Retinal pigment epithelial cell (primary cell): ENCODE results near the gene RPN1.

Experiments used
- DNase-seq: peaks from one replicate; pipeline ENCODE4 v3.0.0-alpha.2; 2010; ENCODE audit warnings: low read depth
- H3K4me3 ChIP-seq: 2 replicates; pipeline ENCODE4 v1.5.1; 2011; ENCODE audit warnings: mild to moderate bottlenecking, low read length, control low read depth, moderate library complexity
- TF ChIP-seq, protein P1 (sequence below): conservative IDR thresholded peaks from 2 replicates; pipeline ENCODE4 v1.5.1; 2011; ENCODE audit warnings: low read depth, low read length, control low read depth, inconsistent platforms

RPN1 gene

DNA sequence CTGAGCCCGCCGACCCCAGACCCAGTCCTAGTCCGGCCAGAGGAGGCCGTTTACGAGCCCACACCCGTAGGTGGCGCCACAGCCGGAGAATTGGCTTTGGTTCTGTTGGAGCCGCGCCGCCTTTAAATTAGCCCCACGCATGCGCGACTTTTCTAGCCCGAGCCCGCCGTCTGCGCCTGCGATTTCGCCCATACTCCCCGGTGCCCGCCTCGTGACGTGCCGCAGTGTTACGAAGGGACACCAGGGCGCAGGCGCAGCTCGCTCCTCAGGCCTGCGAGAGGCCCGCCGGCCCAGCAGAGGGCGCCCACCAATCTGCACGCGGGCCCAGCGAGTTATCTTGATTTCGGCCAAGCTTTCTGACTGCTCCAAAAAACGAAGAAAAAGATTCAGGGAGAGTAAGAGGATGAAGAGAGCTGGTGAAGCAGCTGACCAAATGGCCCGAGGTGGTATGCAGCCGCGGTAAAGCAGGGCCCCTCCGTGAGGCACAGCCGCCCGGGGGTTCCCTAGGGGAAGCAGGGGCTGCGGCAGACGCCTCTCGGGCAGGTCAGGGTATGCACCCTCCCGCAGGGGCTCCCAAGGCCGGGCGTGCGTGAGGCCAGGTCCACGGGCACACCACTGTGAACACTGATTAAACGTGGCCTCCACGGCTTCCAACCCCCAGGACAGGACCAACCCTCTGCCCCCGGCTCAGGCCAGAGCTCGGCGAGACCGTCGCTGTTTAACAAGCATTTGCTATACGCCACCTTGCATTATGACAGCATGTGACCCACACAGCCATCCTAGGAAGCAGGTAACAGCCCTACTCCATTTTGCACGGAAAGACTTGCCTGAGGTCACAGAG, 32.8 kb downstream of the RPN1 start:
- TF ChIP-seq, protein P1, sequence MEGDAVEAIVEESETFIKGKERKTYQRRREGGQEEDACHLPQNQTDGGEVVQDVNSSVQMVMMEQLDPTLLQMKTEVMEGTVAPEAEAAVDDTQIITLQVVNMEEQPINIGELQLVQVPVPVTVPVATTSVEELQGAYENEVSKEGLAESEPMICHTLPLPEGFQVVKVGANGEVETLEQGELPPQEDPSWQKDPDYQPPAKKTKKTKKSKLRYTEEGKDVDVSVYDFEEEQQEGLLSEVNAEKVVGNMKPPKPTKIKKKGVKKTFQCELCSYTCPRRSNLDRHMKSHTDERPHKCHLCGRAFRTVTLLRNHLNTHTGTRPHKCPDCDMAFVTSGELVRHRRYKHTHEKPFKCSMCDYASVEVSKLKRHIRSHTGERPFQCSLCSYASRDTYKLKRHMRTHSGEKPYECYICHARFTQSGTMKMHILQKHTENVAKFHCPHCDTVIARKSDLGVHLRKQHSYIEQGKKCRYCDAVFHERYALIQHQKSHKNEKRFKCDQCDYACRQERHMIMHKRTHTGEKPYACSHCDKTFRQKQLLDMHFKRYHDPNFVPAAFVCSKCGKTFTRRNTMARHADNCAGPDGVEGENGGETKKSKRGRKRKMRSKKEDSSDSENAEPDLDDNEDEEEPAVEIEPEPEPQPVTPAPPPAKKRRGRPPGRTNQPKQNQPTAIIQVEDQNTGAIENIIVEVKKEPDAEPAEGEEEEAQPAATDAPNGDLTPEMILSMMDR, result peak; percentile 74

GRCh38 chr3:128617270-128617556, 33.4 kb downstream of the RPN1 start:
- H3K4me3 ChIP-seq, result peak overlapping the region; percentile 45
- no peak for DNase-seq
- TF ChIP-seq, protein P1, result no peak

More for the DNA sequence above, 32.8 kb downstream of the RPN1 start:
- DNase-seq, result peak; percentile 73
- peak overlapping the region; percentile 86 for H3K4me3 ChIP-seq

- H3K4me3 ChIP-seq, result no peak overlapping the region
- TF ChIP-seq, protein P1, result no peak
- DNase-seq, result no peak
Measured at GRCh38 chr3:128616516-128617269, 33.9 kb downstream of the RPN1 start.

GRCh38 chr3:128614076-128614475, 36.5 kb downstream of the RPN1 start:
- H3K4me3 ChIP-seq, result no peak overlapping the region
- no peak for DNase-seq
- TF ChIP-seq, protein P1, result no peak

DNA sequence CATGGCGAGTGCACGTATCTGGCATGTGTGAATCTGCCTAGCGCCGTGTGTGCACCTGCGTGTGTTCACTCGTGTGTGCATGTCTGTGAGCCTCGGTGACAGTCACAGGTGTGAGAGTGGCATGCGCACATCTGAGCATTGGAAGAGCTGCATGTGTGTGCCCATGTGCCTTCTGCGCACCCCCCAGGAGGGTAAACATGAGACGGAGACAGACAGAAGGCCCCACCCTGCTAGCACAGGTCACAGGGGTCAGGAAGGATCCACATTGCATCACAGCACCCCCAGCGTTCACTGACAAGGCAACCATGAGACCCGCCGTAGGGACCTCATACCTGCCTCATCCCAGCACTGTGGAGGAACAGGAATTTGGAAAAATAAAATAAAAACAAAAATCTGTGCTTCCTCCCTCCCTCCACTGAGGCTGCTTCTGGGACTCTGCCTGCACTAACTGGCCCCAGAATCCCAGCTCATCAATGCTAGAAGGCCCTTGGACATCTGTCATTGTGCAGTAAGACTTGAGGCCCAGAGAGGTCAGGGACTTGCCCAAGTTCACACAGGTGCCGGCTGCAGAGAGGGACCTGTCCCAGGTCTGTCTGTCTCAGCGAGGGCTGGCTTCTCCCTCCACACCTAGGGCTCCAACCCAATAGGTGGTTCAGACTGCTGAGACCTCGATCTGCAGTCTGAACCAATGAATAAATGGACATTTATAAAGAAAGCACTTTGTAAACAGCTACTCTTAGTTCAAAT, 37.4 kb downstream of the RPN1 start:
- DNase-seq, result no peak
- TF ChIP-seq, protein P1, result no peak
- no peak overlapping the region for H3K4me3 ChIP-seq

DNA sequence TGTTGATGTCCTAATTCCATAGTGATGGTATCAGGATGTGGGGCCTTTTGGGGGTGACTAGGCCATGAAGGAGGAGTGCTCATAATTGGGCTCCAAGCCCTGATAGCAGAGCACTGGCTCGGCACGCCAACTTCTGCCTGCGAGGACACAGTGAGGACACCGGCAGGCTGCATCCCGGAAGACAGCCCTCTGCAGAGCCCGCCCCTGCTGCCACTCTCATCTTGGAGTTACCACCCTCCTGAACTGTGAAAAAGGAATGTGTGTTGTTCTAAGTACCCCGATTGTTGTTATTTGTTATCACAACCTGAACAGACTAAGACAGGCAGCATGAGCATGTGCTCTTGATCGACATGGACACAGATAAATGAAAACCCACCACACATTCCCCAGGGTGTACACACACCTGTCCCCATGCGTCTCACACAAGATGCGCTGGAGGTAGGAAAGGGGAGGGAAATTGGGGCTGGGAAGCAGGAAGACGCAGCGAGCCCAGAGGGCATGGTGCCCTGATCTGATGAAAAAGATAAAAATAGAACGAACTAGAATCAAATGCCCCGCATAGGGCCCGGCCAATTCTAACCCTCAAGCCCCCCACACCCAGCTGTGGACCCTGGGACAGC, 40.1 kb downstream of the RPN1 start:
- no peak for DNase-seq
- no peak overlapping the region for H3K4me3 ChIP-seq
- TF ChIP-seq, protein P1, result no peak
